Measurements from ENCODE around the gene IGFLR1. TPM values are rescaled to one million over a fixed set of nuclear protein-coding genes. Genes with fewer than 3 reads are reported as not detected.

The IGFLR1 gene
- total RNA-seq, 1 donor from 2014 or later, result 1.8 TPM

- no peak for DNase-seq (ENCODE audit: low read depth in 2 of 2)
These were observed 2.8 kb downstream of the IGFLR1 start for GRCh38 chr19:35739275-35740107.

GRCh38 chr19:35738887-35739229 lies 3.4 kb downstream of the IGFLR1 start:
- DNase-seq (ENCODE audit: low read depth in 2 of 2), result no peak

GRCh38 chr19:35738021-35738886 lies 4.0 kb downstream of the IGFLR1 start:
- DNase-seq (ENCODE audit: low read depth in 2 of 2), result no peak

- no peak for DNase-seq (ENCODE audit: low read depth in 2 of 2)
These were observed 5.1 kb downstream of the IGFLR1 start for GRCh38 chr19:35736913-35737886.

- no peak for DNase-seq (ENCODE audit: low read depth in 2 of 2)
These were observed 7.4 kb downstream of the IGFLR1 start for GRCh38 chr19:35734889-35735288.

- DNase-seq (ENCODE audit: low read depth in 2 of 2), result no peak
These were observed 8.0 kb downstream of the IGFLR1 start for GRCh38 chr19:35734273-35734672.

GRCh38 chr19:35733180-35734125 lies 8.8 kb downstream of the IGFLR1 start:
- no peak for DNase-seq (ENCODE audit: low read depth in 2 of 2)

GRCh38 chr19:35732540-35733179 lies 9.6 kb downstream of the IGFLR1 start:
- DNase-seq (ENCODE audit: low read depth in 2 of 2), result no peak

GRCh38 chr19:35731779-35732405 lies 10.4 kb downstream of the IGFLR1 start:
- DNase-seq (ENCODE audit: low read depth in 2 of 2), result no peak

- DNase-seq (ENCODE audit: low read depth in 2 of 2), result no peak
These were observed 10.9 kb downstream of the IGFLR1 start for GRCh38 chr19:35731353-35731752.

- DNase-seq (ENCODE audit: low read depth in 2 of 2), result no peak
These were observed 11.9 kb downstream of the IGFLR1 start for GRCh38 chr19:35730326-35730725.

- DNase-seq (ENCODE audit: low read depth in 2 of 2), result no peak
These were observed 12.5 kb downstream of the IGFLR1 start for GRCh38 chr19:35729763-35730162.

- DNase-seq (ENCODE audit: low read depth in 2 of 2), result no peak
These were observed 13.2 kb downstream of the IGFLR1 start for GRCh38 chr19:35729021-35729420.

GRCh38 chr19:35727956-35728706 lies 14.1 kb downstream of the IGFLR1 start:
- no peak for DNase-seq (ENCODE audit: low read depth in 2 of 2)

GRCh38 chr19:35727053-35727955 lies 14.9 kb downstream of the IGFLR1 start:
- no peak for DNase-seq (ENCODE audit: low read depth in 2 of 2)

- no peak for DNase-seq (ENCODE audit: low read depth in 2 of 2)
These were observed 16.9 kb downstream of the IGFLR1 start for GRCh38 chr19:35725216-35725861.

- no peak for DNase-seq (ENCODE audit: low read depth in 2 of 2)
These were observed 17.7 kb downstream of the IGFLR1 start for GRCh38 chr19:35724560-35724959.
